Gastroesophageal sphincter (tissue), 3 donors: ENCODE results near the gene HMG20B.

Experiments
- POLR2A ChIP-seq, 2 donors: fragments of 450-650 bp; IDR thresholded peaks; one replicate each; pipeline ENCODE4 v1.6.1; 2017; ENCODE audit warnings: antibody characterized with exemption in 2 of 2, mild to moderate bottlenecking in 2 of 2, moderate library complexity in 1 of 2
- TF ChIP-seq, protein P1 (sequence below), 4 experiments: fragments of 200-600 bp in 2 of 4; fragments of 450-650 bp in 2 of 4; sonication (generic) in 1 of 4; IDR thresholded peaks; one replicate each; pipeline ENCODE4 v1.5.1; 2017 to 2019; ENCODE audit warnings: antibody characterized with exemption in 4 of 4, mild to moderate bottlenecking in 2 of 4, moderate library complexity in 2 of 4

DNA sequence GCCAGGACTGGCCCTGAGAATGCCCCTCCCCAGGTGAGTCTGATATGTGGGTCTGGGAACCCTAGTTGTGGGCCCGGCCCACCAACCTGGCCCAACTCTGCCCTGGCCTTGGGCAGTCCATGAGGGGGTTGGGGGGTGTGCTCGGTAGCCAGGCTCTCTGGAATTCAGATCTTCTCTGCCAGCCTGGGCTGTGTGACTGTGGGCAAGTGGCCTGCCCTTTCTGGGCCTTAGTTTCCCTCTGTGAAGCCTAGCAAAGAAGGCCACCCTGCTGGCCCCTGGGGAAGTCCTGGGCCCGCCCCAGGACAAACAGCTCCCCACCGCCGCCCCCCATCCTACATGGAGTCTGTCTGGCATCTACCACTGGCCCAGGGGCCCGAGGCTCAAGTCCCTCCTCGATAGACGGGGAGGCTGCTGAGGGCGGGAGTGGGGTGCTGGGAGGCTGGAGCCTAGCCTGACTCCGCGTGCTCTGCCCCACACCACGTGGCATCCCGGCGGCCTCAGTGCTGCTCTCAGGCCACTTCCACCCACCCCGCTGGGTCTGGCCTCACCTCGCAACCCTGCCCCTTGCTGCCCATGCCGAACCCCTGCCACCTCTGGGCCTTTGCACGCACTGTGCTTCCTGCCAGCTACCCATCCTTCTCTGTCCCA, 42.2 kb downstream of the HMG20B start:
- TF ChIP-seq POLR2A (IDR thresholded peaks at IDR 0.05) = no peak
- TF ChIP-seq, protein P1, sequence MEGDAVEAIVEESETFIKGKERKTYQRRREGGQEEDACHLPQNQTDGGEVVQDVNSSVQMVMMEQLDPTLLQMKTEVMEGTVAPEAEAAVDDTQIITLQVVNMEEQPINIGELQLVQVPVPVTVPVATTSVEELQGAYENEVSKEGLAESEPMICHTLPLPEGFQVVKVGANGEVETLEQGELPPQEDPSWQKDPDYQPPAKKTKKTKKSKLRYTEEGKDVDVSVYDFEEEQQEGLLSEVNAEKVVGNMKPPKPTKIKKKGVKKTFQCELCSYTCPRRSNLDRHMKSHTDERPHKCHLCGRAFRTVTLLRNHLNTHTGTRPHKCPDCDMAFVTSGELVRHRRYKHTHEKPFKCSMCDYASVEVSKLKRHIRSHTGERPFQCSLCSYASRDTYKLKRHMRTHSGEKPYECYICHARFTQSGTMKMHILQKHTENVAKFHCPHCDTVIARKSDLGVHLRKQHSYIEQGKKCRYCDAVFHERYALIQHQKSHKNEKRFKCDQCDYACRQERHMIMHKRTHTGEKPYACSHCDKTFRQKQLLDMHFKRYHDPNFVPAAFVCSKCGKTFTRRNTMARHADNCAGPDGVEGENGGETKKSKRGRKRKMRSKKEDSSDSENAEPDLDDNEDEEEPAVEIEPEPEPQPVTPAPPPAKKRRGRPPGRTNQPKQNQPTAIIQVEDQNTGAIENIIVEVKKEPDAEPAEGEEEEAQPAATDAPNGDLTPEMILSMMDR (IDR thresholded peaks at IDR 0.05) = no peak
